Left renal pelvis (tissue), 4 donors: Measurements from ENCODE around the gene INPP4A. TPM values are rescaled to one million over a fixed set of nuclear protein-coding genes. Genes with fewer than 3 reads are reported as not detected.

Experiments
- DNase-seq, 4 donors: peaks; one replicate each; pipeline ENCODE4 v3.0.0-alpha.2; 2013; ENCODE audit warnings: low read depth in 4 of 4, low spot score in 3 of 4
- polyA plus RNA-seq, 4 donors: library from polyadenylated mRNA; unstranded; fragments of 120-200 nt; gene quantifications; one replicate each; pipeline ENCODE4 v1.2.1, GENCODE V29; 2013; ENCODE audit not compliant: insufficient read length in 4 of 4

Gene INPP4A
- polyA plus RNA-seq, 4 donors: 19.1 to 28.2 (median 23.7) TPM

DNA sequence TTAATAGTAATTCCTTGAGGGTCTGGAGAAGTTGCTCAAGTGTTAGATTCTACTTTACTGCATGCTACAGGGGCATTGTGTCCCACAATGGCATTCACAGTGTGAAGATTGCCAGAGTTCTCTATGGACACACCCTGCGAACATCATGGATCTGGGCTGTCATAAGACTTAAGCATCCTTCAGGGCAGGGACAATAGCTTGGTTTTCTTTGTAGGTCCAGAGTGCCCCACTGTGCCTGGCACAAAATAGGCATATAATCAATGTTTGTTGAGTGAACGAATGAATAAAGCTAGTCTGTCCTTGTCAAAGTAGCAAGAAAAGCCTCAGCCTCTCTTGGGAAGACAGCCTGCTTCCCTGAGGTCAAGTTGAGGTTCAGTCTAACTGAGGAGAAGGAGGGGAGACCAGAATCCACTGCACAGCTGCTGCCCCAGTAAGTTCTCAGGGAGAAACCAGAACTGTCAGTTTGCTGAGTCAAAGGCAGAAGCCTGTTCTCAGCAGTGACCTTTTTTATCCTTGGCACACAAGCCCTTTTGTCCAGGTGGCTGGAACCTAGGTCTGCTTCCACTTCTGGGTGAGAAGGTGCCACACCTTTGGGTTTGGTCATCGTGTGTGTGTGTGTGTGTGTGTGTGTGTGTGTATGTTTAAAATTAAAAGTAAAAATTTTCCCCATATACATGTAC is 15.0 kb downstream of the INPP4A start:
- DNase-seq: no peak

DNA sequence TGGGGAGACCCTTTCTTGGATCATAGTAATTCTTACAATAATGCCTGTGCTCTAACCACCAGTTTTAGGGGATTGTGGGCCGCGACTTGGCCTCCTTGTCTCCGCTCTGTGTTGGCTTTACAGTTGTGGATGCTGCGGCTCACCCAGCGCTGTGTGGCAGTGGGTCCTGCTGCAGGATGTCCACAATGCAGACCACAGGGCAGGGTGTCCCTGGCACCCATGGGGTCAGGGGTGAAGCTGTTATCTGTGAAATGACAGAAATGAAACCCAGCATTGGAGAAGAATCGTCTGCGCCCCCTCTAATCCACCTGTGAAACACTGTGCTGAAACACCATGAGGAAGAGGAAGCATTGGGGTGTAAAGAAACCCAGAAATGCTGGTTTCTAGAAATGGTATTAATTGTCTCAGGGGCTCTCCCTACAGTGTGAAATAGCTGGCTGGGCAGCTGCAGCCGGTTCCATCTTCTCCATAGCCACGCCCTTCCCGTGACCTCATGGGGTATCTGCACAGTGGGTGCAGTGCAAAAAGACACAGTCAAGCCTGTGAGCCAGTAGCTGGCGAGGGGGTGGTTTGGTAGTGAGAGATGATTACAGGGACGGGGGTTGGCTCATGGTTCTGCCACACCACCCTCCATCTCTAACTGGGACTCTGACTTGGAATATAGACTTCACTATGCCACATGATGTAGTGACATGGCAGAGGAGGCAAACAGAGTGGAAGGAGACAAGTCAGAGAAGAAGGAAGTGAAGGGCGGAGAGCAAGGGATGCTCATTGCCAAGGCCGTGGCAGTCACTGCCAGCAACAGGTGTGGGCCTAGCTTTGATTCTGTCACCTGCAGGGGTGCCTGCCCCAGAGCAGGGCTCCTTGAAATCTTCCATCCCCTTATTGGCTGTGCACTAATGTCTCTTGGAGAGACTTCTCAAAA is 16.2 kb downstream of the INPP4A start:
- no peak for DNase-seq

DNA sequence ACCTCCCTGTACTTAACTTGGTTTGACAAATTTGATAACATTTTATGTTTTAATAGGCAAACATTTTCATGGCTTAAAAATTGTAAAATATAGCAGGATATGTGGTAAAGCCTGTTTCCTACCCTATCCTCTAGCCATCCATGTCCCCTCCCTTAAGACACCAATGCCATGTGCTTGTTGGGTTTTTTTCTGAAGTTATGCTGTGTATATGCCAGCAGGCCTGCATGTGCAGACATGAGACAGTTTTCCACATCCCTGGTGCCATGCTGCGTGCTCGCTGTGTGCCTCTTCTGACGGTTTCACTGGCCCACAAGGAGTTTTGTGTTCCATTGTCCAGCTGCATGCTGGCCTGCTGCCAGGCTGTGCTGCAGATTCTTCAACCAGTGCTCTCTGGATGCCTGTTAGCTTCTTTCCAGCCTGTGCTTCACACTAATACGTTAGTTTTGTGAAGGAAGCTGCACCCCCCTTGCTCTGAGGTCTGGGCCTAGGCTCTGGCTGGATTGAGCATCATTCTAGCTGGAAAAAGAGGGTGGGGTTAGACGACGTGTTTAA is 16.9 kb downstream of the INPP4A start:
- no peak for DNase-seq

DNA sequence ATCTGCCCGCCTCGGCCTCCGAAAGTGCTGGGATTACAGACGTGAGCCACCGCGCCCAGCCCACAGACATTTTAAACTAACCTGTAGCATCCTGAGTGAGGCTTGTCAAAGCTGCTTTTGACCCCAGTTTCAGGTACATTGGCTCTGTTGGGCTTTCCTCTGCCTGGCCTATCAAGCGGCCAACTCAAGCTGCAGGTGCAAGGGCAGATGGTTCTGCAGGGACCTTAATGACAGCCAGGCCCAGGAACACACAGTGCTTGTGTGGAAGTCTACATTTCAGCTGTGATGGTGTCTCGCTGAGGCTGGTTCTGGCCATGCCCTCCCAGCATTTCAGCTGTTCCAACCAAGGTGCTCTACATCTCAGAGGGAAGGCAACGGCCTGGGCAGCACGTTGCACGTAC is 18.4 kb downstream of the INPP4A start:
- DNase-seq: no peak

DNA sequence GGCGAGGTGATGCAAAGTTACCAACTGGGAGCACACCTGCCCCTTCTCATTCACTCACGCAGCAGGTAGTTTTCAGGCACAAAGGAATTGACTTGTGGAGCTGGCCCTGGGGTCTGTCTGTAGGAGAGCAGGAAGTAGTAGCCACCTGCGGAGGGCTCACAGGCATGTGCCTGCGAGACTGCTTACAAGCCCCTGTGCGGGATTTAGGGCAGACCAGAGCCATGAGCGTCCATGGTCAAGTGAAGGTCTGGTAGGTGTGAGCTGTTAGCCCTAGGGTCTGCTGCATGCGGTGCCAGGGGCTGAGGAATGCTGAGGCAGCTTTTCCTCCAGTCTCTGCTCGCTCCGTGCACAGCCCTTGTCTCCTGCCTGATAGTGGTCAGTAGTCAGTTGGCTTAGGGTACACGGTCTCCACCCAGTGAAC is 18.9 kb downstream of the INPP4A start:
- DNase-seq: no peak

DNA sequence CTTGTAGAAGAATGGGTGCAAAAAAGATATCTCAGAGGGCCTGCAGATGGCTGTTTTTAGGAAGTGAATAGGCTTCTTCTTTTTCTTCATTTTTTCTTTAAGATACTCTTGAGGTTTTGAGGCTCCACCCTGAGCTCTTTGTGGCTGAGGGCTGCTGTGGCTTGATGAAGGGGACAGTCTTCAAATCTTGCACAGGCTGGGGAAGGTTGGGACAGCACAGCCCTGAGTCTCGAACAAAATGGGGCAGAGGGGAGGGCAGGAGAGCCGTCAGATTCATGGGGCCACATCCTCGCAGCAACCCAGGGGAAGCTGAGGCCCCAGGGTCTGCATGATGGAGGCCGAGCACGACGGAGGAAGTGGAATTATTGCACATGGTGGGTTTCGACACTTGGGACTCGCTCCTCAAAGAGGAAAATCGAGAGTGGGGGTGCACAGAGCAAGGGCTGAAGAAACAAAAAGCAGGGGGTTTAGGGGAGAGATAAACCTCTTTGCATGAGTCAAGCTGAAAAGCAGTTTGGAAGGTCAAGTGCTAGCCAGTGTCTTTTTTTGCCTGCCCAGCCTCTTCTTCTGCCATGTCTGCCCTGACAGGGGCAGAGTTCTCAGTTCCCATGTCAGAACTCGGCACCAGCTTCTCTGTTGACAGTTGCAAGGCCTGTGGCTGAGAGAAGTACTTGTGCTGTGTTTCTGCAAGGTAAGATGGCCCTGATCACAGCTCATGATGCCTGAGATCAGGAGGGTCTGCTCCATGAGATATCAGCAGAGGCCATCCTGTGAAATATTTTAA is 19.5 kb downstream of the INPP4A start:
- DNase-seq: no peak

DNA sequence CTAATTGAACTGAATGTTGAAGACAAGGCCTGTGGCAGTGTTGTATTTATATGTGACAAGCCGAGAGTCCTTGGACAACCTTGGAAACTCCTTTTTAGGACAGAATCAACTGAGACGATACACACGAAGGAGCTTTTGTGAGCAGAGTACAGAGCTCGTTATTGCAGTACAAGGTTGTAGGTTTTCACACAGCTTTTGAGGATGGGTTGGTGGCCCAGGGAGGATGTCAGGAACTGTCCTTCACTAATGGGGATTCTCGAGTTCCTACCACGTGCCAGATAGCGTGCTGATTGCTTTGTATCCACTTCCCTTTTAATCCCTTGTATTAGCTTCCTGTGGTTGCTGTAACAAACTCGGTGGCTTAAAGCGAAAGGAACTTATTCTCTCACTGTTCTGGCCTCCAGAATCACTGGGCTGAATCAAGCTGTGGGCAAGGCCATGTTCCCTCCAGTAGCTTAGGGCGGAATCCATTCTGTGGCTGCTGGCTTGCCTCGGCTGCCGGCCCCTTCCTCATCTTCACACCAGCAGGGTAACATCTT is 20.2 kb downstream of the INPP4A start:
- DNase-seq: no peak

DNA sequence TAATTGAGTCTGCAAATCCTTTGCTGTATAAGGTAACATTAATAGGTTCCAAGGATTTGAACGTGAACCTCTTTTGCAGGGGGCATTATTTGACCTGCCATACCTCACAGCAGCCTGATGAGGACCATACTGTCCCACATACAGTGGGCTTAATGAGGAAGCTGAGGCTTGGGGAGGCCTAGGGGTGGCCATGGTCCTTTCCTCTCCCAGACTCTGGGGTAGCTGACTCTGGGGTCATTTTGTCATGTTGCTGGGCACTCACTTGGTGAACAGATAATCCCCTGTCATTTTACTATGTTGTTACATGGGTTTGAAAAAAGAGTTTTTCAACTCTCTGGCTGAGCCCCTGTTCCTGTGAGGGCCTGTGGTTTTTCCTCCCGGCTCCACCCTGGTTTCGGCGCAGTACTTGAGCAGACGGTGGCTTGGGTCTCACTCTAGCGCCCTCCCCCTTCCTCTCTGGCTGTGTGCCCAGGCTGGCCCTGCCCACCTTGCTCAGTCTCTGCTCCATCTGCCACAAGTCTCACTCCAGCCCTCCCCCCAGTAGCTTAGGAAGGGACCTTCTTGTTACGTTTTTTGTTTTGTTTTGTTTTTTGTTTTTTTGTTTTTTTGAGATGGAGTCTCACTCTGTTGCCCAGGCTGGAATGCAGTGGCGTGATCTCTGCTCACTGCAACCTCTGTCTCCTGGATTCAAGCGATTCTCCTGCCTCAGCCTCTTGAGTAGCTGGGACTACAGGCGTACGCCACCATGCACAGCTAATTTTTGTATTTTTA is 21.0 kb downstream of the INPP4A start:
- DNase-seq: peak in 1 of 4 donors; percentile 33

DNA sequence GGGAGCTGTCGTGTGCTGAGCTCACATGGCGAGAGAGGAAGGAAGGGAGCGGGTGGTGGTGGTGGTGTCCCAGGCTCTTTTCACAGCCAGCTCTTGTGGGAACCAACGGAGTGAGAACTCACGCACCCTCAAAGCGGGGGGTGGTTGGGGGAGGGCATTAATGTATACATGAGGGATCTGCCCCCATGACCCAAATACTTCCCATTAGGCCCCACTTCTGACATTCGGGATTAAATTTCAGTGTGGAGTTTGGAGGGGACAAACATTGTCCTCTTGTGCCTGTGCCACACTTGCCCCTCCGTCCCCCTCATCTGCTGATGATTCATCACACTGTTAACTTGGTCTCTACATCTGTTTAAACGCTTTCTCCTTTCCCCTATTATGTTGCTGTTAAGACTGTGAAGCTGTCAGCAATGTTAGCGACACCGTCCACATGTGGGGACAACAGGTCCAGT is 22.5 kb downstream of the INPP4A start:
- no peak for DNase-seq

DNA sequence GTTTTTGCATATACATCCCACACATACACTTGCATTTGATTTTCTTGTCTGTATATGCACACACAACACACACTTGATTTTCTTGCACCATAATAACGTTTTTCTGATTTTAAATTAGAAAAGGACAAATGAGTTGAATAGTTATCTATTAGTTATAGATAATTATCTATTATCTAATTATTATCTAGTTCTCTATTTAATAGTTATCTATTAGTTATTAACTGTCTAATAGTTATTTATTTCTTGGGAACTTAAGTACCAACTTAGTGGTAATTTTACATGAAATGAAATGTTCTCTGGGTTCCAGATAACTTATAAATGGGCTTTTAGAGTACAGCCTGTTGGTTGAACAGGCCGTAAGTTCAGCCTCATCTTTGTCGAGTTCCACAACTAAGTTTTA is 23.0 kb downstream of the INPP4A start:
- DNase-seq: no peak

DNA sequence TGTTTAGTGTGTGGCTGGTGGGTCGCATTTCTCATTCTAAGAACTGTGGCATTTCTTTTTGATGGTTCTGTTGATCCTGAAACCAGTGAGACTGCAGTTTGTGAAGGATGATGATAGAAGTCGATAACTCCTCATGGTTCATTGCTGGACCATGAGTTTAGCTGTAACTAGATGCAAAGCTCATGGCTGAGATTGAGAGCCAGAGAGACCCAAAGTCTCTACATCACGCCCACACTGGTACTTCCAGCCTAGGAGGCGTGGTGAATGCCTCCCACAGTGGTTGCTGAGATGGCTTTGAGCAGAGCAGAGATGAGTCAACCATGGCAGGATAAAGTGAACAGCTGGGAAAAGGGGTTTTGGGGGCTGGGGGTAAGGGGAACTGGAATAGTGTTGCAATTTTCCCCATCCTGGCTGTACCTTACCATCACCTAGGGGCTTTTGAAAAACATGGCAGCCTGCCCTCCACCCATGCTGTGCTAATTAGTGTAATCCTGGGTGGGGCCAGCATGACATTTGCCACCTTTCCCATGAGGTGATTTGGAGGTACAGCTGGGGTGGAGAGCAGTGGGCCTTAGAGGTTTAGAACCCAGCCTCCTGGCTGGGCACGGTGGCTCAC is 24.1 kb downstream of the INPP4A start:
- no peak for DNase-seq

DNA sequence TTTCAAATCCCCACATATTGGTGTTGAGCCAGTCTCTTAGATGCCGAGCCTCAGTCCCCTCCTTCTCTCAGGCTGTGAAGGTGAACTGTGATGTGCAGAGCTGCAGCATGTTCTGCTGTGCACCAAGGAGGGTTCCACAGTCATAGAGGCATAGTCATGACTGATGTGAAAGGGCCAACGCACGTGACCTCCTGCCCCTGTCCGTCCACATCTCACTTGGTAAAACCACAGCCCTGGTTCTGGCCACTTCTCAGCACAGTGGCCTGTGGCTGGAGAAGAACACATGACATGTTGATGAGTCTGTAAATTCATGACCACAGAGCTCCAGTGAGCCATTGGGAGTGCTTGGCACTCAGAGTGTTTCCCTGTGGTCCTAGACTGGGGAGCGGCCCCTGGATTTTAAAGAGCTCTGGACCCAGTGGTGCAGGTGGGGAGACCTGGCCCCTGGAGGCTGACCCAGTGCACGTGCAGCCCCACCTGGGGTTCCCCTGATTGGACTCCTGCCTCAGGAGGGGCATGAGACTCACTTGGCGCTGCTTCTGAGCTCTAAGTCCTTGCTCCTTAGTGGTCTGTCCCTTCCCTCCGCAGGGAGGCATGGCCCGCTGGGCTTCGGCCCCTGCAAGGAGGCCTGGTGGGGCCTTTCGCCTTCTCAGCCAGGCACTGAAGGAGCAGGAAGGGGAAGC is 25.3 kb downstream of the INPP4A start:
- DNase-seq: no peak

DNA sequence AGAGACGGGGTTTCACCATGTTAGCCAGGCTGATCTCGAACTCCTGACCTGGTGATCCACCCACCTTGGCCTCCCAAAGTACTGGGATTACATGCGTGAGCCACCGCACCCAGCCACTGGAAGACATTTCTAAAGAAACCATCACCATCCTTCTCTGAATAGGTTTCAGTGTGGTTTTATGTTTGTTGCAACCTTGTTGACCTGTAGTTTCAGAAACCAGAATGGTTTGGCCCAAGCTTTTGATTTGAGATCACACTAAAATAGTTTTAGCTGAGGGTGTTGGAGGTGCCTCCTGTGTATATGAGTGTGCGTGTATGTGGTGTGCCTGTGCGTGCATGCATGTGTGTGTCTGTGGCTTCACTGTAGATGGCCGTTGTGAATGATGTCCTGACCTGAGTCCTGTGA is 26.2 kb downstream of the INPP4A start:
- DNase-seq: no peak

DNA sequence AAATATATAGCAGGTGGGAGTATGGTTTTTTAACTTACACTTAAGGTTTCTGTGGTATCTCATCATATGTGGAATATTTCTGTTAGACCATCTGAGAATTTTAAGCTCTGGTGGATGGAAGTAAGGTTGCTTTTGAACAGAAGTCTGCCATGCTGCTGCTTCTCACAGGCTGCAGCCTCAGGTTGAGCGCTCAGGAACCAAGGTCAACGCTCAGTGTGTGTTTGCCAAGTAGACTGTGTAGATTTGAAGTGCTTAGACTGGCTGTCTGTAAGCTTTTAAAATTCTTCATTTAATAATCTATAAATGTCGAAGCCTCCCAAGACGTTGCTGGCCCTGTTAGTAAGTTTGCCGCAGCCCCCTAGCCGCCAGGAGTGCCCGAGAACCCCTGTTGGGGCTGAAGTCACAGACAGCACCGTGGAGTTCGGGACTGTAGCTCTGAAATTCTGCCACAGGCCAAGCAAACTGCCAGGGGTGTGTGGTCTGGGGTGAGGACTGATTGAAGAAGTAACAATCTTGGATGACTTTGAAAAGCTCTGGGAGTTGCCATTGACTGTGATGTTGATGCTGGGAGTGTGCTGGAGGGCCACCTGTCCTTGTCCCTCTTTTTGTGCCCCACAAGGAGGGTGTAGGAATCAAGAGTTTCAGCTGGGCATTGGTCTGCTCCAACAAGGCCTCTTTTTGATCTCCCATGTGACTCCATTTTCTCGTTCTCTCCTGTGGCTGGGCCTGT is 26.9 kb downstream of the INPP4A start:
- DNase-seq: no peak

DNA sequence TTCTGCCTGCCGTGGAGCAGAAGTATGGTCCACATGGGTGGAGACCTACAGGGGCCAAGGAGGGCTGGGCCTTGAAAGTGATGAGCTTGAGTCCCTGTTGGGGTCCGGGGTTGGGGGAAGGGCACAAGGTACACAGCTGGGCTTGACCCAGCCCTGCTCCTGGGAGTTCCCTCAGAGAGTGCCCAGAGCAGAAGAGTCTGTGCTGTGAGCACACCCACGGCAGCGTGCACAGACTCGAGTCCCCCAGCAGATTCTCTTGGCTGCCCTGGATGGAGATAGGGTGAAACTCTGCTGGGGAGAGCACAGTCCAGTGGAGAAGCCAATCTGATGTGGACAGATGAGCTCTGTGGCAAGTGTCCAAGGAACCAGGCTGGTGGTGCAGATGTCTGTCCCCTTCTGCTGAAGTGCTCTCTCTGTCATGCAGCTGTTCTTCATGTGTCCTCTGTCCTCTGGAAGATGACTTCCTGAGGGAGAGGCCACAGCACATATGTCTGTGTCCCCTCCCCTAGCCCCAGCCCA is 27.5 kb downstream of the INPP4A start:
- DNase-seq: no peak

DNA sequence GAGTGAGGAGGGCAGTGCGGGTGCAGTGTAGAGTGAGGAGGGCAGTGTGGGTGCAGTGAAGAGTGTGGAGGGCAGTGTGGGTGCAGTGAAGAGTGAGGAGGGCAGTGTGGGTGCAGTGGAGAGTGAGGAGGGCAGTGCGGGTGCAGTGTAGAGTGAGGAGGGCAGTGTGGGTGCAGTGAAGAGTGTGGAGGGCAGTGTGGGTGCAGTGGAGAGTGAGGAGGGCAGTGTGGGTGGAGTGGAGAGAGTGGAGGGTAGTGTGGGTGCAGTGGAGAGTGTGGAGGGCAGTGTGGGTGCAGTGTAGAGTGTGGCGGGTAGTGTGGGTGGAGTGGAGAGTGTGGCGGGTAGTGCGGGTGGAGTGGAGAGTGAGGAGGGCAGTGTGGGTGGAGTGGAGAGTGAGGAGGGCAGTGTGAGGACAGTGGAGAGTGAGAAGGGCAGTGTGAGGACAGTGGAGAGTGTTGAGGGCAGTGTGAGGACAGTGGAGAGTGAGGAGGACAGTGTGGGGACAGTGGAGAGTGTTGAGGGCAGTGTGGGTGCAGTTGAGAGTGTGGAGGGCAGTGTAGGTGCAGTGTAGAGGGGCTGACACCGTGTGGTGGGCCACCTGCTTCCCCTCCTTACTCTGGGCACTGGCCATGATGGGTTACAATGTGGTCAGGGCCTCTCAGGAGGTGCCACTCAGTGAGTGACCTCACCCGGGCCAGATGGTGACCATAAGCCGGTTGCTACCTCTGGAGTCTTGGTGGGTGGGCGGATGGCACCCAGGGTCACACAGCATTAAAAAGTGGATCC is 28.5 kb downstream of the INPP4A start:
- no peak for DNase-seq
